ENCODE data around the gene BRAT1.

BRAT1 gene

DNA sequence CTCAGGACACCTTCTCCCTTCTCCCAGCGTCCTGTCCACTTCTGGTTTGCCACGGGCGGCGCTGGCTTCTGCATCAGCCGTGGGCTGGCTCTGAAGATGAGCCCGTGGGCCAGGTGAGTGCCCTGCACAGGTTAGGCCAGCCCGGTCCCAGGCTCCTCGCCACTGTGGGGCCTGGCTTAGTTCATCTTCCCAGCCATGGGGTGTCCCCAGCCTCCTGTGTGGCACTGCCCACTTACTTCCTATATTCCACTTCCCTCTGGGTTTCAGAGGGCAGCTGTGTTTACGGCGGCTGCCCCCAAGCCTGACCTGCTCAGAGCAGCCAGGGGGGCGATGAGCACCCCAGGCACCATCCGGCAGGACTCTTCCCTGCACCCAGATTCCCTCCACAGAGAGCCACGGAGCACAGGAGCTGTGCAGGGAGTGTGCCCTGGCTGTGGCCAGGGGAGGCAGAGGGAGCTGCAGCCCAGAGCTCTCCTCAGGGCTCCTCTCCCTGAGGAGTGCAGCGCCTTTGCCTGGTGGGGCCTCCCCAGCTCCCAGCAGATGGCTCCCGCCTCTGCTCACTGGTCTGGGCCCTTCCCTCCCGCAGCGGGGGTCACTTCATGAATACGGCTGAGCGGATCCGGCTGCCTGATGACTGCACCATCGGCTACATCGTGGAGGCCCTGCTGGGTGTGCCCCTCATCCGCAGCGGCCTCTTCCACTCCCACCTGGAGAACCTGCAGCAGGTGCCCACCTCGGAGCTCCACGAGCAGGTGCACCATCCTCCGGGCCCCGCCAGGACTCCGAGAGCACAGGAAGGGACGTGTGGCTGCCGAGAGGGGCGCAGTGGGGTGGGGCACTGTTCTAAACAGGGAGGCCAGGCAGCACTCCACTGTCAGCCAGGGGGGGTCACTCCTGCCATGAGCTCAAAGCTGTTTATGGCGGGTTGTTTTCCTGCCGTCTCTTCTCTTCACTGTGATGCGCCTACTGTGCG is 29.4 kb downstream of the BRAT1 start:
- no peaks in the 10 kb centered on the region for H3K9me3 Mint-ChIP-seq

DNA sequence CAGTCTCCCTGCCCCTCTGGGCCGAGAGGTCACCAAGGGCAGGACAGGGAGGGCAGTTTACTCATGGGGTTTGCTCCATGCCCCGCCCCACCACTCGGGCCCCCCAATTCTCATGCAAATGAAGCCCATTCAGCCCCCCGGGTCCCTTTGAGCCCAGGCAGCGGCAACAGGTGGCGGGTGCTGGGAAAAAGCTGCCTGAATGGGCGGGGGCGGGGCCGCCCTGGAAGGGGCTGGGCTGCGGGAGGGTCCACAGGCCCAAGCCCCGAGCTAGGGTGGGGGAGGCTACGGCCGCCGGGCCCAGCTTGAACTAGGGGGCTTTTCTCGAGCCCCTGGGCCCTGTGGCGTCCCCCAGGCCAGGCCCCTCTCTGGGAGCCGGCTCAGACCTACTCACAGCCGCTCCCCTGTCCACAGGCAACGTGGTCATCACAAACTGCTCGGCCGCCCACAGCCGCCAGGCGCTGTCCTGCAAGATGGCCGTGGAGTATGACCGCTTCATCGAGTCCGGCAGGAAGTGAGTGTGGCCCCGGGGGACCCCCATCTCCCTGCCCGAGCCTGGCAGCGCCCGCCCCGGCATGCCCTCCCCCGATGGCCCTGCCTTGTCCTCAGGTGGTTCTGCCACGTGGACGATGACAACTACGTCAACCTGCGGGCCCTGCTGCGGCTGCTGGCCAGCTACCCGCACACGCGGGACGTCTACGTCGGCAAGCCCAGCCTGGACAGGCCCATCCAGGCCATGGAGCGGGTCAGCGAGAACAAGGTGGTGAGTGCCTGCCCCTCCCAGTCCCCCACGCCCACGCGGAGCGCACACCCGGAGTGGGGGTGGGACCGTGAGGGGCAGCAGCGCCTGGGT is 30.3 kb downstream of the BRAT1 start:
- TF ChIP-seq, protein P1, sequence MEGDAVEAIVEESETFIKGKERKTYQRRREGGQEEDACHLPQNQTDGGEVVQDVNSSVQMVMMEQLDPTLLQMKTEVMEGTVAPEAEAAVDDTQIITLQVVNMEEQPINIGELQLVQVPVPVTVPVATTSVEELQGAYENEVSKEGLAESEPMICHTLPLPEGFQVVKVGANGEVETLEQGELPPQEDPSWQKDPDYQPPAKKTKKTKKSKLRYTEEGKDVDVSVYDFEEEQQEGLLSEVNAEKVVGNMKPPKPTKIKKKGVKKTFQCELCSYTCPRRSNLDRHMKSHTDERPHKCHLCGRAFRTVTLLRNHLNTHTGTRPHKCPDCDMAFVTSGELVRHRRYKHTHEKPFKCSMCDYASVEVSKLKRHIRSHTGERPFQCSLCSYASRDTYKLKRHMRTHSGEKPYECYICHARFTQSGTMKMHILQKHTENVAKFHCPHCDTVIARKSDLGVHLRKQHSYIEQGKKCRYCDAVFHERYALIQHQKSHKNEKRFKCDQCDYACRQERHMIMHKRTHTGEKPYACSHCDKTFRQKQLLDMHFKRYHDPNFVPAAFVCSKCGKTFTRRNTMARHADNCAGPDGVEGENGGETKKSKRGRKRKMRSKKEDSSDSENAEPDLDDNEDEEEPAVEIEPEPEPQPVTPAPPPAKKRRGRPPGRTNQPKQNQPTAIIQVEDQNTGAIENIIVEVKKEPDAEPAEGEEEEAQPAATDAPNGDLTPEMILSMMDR (IDR thresholded peaks at IDR 0.05; ENCODE audit: unreplicated experiment in 3 of 3), result no peak
- Mint-ChIP-seq H3K4me3 (no peak overlapping the region), H3K27ac (no peak overlapping the region)

More for the DNA sequence above, 29.4 kb downstream of the BRAT1 start:
- TF ChIP-seq, protein P1 (IDR thresholded peaks at IDR 0.05; ENCODE audit: unreplicated experiment in 3 of 3), result no peak
- peaks cover 25% of the 10 kb centered on the region for H3K4me1 Mint-ChIP-seq
- peaks cover 4% of the 10 kb centered on the region for H3K36me3 Mint-ChIP-seq (ENCODE audit: low read depth)
- peak overlapping the region in 2 of 3 experiments; percentile 9 to 56 for H3K4me3 Mint-ChIP-seq
- H3K27ac Mint-ChIP-seq, result peak overlapping the region in 1 of 3 experiments; percentile 44
- no peaks in the 10 kb centered on the region for H3K27me3 Mint-ChIP-seq (ENCODE audit: low read depth)

DNA sequence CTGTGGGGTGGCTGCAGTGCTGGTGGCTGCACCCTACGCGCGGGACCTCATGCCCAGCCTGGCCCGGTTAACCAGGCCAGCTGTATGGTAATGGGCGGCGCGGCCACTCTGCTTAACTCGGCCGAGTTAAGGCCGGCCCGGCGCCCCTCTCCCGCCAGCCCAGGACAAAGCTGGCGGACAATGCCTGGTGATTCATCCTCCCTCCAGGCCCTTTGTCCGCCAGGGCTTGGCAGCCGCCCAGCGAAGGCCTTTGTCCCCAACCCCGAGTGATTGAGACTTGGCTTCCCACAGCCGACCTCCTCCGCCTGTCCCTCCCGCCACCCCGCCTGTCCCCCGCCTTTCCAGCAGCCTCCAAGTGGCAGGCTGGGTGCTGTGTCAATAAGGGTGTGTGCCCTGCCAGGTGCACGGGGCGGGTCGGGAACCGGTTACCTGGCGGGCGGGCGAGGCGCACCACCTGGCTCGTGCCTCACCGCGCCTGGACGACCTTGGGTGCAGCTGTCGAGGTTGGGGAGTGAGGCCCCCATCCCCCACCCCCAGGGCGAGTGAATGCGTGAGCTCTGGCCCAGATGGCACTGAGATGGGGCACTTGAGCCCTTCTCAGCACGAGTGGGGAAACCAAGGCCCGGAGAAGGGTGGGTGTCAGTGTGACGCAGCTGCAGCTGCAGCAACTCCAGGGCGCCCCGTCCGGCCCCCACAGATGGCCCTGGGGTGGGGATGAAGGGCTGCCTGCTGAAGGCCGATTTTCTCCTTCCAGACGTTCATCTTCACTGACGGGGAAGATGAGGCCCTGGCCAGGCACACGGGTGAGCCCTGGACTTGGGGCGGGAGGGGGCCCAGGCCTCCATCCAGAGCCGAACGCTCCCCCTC is 31.1 kb downstream of the BRAT1 start:
- H3K4me3 Mint-ChIP-seq, result peak overlapping the region; percentile 10 to 29 (median 11)
- no peaks in the 10 kb centered on the region for H3K9me3 Mint-ChIP-seq
- H3K27me3 Mint-ChIP-seq (ENCODE audit: low read depth), result no peaks in the 10 kb centered on the region
- H3K36me3 Mint-ChIP-seq (ENCODE audit: low read depth), result peaks cover 4% of the 10 kb centered on the region
- H3K4me1 Mint-ChIP-seq, result peaks cover 30% of the 10 kb centered on the region
- H3K27ac Mint-ChIP-seq, result no peak overlapping the region
- TF ChIP-seq, protein P1 (IDR thresholded peaks at IDR 0.05; ENCODE audit: unreplicated experiment in 3 of 3), result no peak

More for the DNA sequence above, 30.3 kb downstream of the BRAT1 start:
- Mint-ChIP-seq H3K9me3 (no peaks in the 10 kb centered on the region), H3K36me3 (ENCODE audit: low read depth) (peaks cover 4% of the 10 kb centered on the region), H3K4me1 (peaks cover 30% of the 10 kb centered on the region), H3K27me3 (ENCODE audit: low read depth) (no peaks in the 10 kb centered on the region)

DNA sequence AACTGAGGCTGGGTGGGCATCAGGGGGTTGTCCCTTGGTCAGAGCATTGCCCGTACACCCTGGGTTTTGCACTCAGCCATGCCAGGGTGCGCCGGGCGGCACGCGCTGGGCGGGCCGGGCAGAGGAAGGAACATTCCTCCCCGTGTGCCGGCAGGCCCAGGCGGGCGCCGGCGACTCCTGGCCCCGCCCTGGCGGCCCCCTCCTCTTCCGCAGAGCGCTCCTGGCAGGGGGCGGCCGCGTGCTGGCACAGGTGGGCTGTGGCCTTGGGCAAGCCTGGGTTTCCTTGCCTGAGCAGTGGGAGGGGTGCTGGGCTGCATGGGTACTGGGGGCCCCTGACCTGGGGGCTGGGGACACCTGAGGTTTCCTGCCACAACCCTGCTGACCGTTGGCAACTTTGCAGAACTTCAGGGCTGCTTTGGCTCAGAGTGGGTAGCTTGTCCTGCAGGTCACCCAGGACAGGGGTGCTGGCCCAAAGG is 31.8 kb downstream of the BRAT1 start:
- Mint-ChIP-seq H3K27ac (peak overlapping the region in 2 of 3 experiments; percentile 88 to 90), H3K4me1 (peaks cover 32% of the 10 kb centered on the region), H3K27me3 (ENCODE audit: low read depth) (no peaks in the 10 kb centered on the region), H3K9me3 (no peaks in the 10 kb centered on the region), H3K36me3 (ENCODE audit: low read depth) (peaks cover 4% of the 10 kb centered on the region), H3K4me3 (peak overlapping the region; percentile 87 to 88 (median 88))
- TF ChIP-seq, protein P1 (IDR thresholded peaks at IDR 0.05; ENCODE audit: unreplicated experiment in 3 of 3), result no peak

DNA sequence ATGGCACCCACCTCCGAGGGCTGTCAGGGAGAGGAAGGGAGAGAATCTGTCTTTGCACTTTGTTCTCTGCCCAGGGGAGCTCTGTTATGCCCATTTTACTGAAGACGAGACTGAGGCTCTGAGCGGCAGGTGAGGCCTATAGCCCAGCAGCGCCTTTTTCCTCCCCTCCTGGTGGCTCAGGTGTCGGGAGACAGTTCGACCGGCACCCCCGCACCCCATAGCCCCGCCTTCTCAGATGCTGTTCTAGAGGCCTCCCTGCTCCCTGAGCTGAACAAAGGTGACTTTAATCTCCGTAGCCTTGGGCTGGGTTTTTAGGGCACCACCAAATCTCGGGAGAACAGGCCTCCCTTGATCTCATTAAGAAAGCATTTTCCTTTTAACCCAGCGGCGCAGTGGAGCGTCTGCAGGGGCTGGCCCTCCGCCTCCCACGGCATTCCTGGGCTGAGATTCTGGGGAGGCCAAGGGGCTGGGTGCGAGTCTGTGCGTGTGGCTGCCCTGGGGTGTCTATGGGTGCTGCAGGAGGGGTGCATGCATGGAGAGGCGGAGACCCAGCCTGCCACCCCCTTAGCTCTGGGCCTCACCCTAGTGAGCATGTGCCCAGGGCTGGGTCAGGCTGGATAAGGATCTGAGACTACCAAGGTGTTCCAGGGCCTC is 32.4 kb downstream of the BRAT1 start:
- Mint-ChIP-seq H3K9me3 (no peaks in the 10 kb centered on the region), H3K4me3 (peak overlapping the region; percentile 87 to 88 (median 88)), H3K4me1 (peaks cover 32% of the 10 kb centered on the region), H3K27me3 (ENCODE audit: low read depth) (peaks cover 2% of the 10 kb centered on the region), H3K36me3 (ENCODE audit: low read depth) (peaks cover 4% of the 10 kb centered on the region), H3K27ac (peak overlapping the region; percentile 76 to 90 (median 88))
- TF ChIP-seq, protein P1 (IDR thresholded peaks at IDR 0.05; ENCODE audit: unreplicated experiment in 3 of 3), result no peak
